ENCODE results near the gene MEIS2.

MEIS2 gene

DNA sequence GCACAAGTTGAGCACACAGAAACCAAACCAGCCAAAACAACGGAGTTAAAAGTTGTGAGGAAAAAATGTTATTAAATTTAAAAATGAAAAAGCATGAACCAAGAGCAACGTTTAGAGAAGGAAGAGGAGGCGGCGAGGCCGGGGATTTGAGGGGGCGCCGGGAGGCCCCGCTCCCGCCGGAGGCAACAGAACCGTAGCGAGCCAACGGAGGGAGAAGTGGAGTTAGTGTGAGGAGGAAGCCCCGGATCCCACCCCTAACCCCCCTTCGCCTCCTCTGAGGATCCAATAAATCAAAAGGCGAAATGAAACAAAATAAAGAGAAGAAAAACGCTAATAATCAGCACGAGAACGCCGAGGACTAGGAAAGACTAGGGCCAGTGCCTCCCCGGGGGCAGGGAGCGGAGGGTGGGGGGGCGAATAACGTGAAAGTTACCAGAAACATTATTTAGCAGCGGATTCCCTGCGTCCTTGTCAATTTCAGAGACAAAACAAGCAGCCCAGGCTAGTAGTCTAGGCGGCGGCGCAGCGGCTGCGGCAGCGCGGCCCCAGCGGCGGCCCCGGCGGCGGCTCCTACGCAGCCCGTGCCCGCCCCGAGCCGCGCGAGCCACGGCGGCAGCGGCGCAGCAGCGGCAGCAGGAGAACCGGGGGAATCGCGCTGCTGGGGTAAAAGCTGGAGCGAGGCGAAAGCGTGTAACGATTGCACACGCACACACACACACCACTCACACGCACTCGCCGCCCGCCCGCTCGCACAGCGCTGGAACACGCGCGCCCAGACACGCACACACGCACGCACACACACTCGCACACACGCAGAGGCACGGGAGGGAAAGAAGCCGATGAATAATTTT lies 1.7 kb downstream of the MEIS2 start:
- in situ Hi-C loops (cut with HindIII; ENCODE audit: low sequenced_read_pairs), result no loop called here

- in situ Hi-C loops (cut with HindIII; ENCODE audit: low sequenced_read_pairs), result no loop called here
These were observed 3.0 kb downstream of the MEIS2 start for GRCh38 chr15:37097144-37097919.

- in situ Hi-C loops (cut with HindIII; ENCODE audit: low sequenced_read_pairs), result no loop called here
These were observed 3.7 kb downstream of the MEIS2 start for GRCh38 chr15:37096558-37097143.

DNA sequence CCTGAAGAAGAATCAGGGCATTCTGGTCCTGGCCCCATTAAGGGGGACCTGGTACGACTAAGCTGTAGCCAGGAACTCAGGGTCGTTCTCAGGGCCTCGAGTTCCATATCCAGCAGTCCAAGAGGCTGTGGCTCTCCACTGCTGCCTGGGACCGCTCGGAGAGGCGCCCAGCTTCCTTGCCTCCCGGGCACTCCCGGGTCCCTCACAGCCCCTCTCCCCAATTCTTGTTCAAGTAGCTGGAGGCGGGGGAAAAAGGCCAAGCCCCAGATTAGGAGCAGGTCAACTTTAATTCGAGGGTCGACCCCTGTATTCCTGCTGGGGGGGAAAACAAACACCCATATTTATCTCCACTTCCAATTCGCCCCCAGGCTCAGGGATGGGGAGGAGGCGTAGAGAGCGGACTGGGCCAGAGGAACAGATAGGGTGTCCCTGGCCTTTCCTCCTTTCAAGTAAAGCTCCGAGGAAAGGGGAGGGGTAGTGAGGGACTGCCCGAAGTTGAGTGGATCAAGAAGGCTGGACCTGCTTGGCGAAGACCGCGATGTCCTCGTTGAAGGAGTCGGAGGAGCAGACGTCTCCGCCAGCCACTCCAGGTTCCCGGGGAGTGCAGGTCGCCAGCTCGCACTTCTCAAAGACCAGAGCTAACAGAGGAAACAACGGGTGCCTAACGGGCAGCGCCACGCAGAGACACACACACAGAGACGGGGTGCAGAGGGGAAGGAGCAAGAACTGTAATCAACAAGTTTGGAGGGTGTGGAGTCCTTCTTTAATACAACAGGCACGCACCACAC lies 4.4 kb downstream of the MEIS2 start:
- in situ Hi-C loops (cut with HindIII; ENCODE audit: low sequenced_read_pairs), result no loop called here

- in situ Hi-C loops (cut with HindIII; ENCODE audit: low sequenced_read_pairs), result no loop called here
These were observed 5.2 kb downstream of the MEIS2 start for GRCh38 chr15:37094915-37095711.

GRCh38 chr15:37094333-37094914 lies 5.9 kb downstream of the MEIS2 start:
- in situ Hi-C loops (cut with HindIII; ENCODE audit: low sequenced_read_pairs), result no loop called here

DNA sequence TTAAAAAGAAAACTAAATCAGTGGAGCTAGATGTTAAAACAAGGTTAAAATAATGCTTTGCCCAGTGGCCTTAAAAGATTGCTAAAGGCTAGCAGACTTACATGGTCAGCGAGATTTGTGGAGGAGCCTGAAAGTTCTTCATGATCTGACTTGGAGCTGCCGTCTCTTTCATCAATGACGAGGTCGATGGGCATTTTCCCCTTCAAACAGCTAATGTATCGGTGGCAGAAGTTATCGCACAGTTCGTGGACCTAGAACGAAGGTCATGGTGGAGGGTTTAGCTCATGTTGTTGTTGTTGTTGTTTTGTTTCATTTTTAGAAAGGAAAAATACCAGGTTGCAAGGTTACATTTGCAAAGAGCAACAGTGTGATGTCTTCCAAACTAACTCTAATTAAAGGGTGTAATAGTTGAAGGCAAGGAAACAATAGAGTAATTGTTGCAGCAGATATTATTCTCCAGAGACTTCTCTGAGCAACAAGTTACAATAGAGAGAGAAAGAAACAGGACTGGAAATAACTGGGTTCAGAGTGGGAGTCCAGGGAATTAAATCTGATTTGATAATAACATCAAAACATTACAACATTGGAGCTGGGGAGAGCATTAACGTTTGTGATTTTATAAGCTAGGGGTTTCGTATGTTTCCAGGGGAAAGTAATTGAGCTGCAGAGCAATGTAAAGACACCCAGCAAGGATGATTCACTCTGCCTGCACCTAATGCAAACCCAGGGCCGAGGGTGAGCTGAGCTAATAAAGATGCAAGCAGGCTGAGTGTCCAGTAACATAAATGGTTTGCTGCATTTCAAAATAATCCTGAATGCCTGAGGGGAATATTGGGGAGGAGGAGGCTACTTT lies 6.6 kb downstream of the MEIS2 start:
- in situ Hi-C loops (cut with HindIII; ENCODE audit: low sequenced_read_pairs), result no loop called here

DNA sequence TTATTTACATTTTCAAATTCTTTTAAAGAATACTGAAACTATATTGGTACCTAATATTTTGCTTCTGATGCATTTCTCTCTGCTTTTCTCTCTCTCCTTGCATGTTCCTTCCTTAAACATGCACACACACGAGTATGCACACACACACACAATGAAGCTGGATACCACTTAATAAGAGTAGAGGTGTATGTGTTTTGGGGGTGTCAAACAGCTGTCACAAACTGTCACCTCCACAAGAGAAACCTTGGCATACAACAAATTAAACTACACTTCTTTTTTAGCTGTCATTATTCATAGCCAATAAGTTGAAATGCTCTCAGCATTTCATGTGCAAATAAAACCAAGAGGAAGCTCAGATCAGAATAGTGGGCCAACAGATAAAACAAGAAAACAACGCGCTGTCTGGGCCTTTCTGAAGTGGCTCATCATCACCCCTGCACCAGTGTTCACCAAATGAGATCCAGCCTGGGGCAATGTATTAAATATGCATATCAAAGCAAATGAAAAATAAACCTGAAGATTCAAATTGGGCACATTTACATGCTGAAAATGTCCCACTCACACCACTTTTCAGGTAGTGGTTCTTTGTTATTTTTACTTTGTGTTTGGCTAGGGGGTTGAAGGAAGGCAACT lies 9.7 kb downstream of the MEIS2 start:
- in situ Hi-C loops (cut with HindIII; ENCODE audit: low sequenced_read_pairs), result no loop called here

- in situ Hi-C loops (cut with HindIII; ENCODE audit: low sequenced_read_pairs), result no loop called here
These were observed 11.9 kb downstream of the MEIS2 start for GRCh38 chr15:37088436-37088835.

GRCh38 chr15:37087131-37087588 lies 13.2 kb downstream of the MEIS2 start:
- in situ Hi-C loops (cut with HindIII; ENCODE audit: low sequenced_read_pairs), result no loop called here

GRCh38 chr15:37086521-37086920 lies 13.8 kb downstream of the MEIS2 start:
- in situ Hi-C loops (cut with HindIII; ENCODE audit: low sequenced_read_pairs), result no loop called here

- in situ Hi-C loops (cut with HindIII; ENCODE audit: low sequenced_read_pairs), result no loop called here
These were observed 14.2 kb downstream of the MEIS2 start for GRCh38 chr15:37086120-37086519.

GRCh38 chr15:37084602-37085001 lies 15.7 kb downstream of the MEIS2 start:
- in situ Hi-C loops (cut with HindIII; ENCODE audit: low sequenced_read_pairs), result no loop called here

GRCh38 chr15:37083610-37084009 lies 16.7 kb downstream of the MEIS2 start:
- in situ Hi-C loops (cut with HindIII; ENCODE audit: low sequenced_read_pairs), result no loop called here

DNA sequence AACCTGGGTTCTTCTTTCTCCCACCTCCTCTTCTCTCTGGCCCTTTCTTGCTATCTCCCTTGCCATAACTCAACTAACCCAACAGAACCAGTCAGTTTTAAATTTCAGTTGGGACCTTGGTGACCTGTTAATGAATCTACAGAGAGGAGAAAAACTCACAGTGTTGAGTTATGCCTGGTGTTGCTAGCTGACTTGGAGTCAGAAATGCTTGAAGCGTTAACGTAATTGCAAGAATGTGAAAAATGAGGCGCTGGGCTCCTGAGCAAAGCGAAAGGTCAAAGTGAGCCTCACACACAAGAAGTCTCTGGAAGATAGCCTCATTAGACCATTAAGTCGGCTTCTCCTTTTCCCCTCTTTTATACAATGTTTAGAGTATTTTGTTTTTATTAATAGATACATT lies 18.4 kb downstream of the MEIS2 start:
- in situ Hi-C loops (cut with HindIII; ENCODE audit: low sequenced_read_pairs), result no loop called here

GRCh38 chr15:37080261-37080921 lies 20.0 kb downstream of the MEIS2 start:
- in situ Hi-C loops (cut with HindIII; ENCODE audit: low sequenced_read_pairs), result no loop called here

DNA sequence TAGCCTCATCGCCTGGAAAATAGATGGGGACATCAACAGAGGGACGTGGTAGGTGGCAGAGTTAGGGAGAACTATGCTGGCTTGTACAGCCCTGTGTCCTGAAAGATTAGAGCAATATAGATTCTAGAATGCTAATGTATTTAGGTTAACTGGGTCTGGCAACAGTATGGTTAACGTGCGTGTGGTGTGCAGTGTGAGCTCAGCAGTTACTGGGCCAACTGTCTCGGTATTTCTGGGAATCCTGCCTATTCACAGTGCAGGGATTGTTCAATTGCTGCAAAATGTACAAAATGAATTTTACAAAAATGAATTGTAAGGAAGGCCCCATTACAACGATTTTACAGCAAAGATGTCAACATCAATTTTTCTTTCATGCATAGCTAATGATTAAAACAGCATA lies 20.6 kb downstream of the MEIS2 start:
- in situ Hi-C loops (cut with HindIII; ENCODE audit: low sequenced_read_pairs), result no loop called here

- in situ Hi-C loops (cut with HindIII; ENCODE audit: low sequenced_read_pairs), result no loop called here
These were observed 21.8 kb downstream of the MEIS2 start for GRCh38 chr15:37078566-37078965.
